Measurements from ENCODE around the gene ADAMTS2.

ADAMTS2 gene

GRCh38 chr5:179246227-179246626, 99.0 kb downstream of the ADAMTS2 start:
- no peak for TF ChIP-seq CTCF (IDR thresholded peaks at IDR 0.05)

GRCh38 chr5:179245031-179245430, 100.2 kb downstream of the ADAMTS2 start:
- TF ChIP-seq CTCF (IDR thresholded peaks at IDR 0.05) = no peak

GRCh38 chr5:179244044-179244443, 101.2 kb downstream of the ADAMTS2 start:
- TF ChIP-seq CTCF (IDR thresholded peaks at IDR 0.05) = no peak

GRCh38 chr5:179243333-179243732, 101.9 kb downstream of the ADAMTS2 start:
- no peak for TF ChIP-seq CTCF (IDR thresholded peaks at IDR 0.05)

DNA sequence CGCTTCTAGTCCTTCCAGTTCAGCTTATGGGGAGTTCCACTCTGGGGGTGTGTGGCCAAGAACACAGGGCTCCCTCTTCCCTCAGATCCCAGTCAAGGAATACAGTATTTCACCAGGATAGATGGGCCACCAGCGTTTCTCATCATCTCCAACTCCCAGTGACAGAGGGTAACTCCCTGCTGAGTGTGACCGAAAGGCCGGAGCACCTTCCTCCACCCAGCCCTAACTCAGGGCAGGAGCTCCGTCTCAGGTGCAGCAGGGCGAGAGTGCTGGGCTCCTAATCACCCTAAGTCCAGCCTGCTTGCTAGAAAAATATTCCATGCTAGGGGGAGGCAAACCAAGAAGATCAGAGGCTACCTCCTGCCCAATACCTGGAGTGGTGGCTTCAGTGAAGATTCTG, 102.6 kb downstream of the ADAMTS2 start:
- TF ChIP-seq CTCF (IDR thresholded peaks at IDR 0.05) = no peak

DNA sequence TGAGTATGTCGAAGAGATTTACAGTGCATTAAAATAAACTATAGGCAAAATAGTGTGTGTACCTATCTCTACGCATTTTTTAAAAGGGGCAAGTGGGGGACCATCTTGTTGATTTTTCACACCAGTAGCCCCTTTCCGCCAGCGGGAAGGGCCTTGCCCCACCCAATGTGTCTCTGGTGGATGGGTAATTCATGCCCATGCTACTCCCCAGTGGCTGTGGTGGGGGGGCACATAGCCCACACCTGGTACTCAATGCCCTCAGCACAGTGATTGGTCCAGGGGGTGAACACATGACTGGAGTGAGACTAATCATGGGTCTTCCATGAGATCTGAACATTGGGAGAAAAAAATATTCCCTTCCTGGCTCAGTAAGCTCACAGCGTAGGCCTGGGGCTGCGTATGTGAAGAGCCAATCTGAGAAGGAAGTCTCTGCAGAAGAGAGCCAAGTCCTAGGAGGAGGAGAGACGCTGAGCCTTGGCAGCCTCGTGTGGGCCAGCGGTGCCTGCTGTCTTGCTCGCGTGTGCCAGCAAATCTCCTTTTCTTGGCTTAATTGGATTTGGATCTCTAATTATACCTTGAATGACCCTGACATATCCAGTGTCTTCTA, 103.4 kb downstream of the ADAMTS2 start:
- TF ChIP-seq CTCF (IDR thresholded peaks at IDR 0.05) = no peak

DNA sequence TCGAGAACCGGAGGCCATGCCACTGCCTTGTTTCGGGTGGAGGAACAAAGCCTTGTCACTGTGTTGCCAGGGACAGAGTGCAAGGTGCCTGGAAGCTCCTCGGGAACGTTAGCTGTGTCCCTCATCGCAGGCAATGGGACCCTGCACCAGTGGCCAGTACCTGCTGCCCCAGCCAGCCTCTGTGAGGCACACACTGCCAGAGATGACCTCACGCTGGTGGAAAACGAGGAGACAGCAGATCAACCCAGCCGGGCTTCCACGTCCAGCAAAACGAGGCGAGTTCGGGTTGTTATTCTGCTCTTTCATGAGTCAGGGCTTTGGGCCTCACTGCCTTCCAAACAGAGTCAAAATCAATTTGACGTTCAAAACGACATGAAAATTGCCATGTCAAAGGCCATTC, 104.1 kb downstream of the ADAMTS2 start:
- TF ChIP-seq CTCF (IDR thresholded peaks at IDR 0.05) = no peak

GRCh38 chr5:179240561-179240960, 104.7 kb downstream of the ADAMTS2 start:
- no peak for TF ChIP-seq CTCF (IDR thresholded peaks at IDR 0.05)

Data from LNCAP (cell line).